Cortex of kidney (tissue), 1 donor: Measurements from ENCODE around the gene KCNA2.

Experiments
- DNase-seq: peaks from one replicate; lab custom pipeline; 2025; lab: John Stamatoyannopoulos, UW

KCNA2 gene

DNA sequence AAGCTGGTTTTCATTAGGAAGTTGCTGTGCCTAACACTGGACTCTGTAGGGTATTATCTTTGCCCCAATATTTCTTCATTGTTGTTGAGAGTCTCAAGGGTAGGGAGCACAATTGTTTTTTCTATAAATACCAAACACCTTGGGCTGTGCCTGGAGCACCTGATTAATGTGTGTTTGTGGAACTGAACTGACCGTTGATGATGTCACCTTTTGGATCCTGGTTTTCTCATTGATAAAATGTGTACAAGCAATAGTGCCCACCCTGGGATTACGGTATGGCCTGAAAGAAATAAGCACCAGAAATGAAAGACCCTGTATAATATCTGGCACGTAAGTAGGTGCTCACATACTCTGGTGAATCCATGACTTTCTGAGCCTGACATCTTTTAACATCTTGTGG, 39.3 kb downstream of the KCNA2 start:
- DNase-seq, result no peak

- no peak for DNase-seq
These were observed 40.6 kb downstream of the KCNA2 start for GRCh38 chr1:110565565-110565964.

DNA sequence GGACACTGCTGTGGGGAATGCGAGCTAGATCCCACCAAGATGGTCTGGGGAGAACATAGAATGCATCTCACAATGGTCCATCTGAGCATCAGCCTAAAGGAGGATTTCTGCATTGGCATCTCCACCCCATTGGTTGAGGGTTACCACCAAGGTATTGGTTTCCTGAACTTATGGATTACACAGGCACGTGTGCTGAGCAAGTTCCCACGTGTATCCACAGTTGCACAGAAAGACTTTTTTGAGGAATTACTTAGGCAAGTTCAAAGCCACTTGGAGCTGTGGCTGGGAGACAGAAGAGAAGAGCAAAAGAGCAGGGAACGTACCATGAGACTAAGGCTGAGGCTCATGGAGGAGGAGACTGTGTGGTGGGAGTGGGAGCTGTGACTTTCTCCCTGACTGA, 43.1 kb downstream of the KCNA2 start:
- DNase-seq, result no peak

DNA sequence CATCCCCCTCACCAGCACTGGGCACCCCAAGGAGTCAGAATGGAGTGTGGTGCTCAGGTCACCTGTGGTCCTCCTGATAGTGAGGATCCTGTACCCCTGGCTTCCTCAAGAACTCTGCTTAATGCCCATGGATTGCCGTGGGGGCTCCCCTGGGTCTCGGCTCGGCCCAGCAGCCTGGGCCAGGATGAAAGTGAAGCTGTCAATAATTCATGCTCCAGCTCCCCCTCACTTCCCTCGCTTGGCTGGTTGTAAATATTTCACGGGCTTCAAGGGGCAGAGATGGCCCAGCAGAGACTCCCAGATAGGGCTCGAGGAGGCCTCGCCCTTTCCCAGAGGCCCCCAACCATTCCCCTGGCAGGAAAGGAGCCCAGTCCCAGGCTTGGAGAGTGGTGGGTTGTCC, 44.6 kb downstream of the KCNA2 start:
- DNase-seq, result no peak

DNA sequence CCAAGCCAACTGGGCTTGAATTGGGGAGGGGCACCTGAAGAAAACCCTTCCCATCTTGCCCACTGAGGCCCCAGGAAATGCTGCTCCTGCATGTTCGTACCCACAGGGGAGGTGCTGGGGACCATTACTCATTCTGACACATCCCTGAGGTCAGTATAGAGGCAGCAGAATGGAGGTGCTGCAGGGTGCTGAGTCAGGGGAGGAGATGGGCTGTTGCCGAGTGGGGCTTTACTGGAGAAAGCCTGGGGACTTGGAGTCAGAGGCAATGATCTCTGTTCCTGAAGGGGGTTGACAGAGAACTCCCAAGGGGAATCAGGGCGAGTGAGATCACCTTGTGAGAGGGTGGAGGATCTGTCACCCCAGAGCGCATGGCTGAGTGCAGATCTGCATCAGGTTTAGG, 47.0 kb downstream of the KCNA2 start:
- DNase-seq, result no peak

DNA sequence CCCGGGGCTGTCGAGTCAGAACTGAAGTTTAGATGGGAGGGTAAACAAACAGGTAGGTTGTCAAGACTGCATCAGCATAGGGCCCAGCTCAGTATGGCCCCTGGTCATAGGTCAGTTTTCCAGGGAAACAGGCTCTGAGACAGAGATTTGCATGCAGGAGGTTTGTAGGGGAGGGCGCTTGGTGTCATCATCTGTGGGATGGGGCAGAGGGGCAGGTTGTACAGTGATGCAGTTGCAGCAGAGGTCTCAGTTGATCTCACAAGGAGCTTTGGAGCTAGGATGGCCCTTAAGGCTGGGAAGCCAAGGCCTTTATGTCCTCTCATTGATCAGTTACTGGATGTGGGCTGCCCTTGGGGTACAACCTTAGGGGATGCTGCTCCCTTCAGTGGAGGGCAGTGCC, 48.7 kb downstream of the KCNA2 start:
- no peak for DNase-seq

DNA sequence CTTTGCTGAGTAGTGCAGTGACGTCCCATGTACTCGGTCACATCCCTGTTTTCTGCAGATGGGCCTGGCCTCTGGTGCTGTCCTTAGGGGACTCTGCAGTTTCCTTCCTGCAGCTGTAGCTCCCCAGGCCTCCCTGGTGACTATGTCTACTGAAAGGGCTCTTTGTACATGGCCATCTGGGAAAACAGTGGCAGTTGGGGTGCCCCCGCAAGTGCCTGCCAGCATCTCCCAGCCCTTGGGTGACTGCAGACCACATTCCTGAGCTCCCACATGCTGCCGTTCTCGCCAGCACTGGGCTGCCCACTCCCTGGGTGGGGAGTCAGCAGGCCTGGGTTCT, 49.7 kb downstream of the KCNA2 start:
- no peak for DNase-seq

DNA sequence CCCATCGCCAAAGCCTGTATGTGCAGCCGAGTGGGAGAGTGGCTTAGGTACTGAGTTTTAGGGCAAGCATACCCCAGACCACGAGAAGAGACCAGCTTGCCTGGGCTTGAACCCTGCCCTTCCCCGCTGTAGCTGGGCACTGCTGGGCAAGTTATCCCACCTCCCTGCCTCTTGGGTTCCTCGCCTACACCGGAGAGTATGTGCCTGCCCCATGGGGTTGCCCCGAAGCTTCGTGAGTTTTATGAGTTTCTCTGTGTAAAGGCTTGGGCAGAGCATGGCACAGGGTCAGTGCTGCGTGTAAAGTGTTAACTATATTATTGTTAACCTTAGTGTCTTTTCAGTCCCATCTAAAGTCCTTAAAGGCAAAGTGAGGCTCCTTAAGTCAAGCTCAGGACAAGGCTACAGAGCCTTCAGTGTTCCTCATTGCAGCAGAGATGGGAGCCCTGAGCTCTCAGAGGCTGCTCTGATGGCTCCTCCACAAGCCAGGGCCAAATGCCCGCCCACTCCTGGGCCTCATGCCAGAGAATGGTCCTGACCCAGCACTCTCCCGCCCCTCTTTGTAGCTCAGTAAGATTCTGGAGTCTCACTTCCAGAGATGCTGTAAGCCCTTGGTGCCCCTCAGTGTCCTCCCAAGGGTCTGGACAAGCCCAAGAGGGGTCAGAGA, 50.2 kb downstream of the KCNA2 start:
- DNase-seq, result no peak

- DNase-seq, result no peak
These were observed 51.0 kb downstream of the KCNA2 start for GRCh38 chr1:110554871-110555801.

DNA sequence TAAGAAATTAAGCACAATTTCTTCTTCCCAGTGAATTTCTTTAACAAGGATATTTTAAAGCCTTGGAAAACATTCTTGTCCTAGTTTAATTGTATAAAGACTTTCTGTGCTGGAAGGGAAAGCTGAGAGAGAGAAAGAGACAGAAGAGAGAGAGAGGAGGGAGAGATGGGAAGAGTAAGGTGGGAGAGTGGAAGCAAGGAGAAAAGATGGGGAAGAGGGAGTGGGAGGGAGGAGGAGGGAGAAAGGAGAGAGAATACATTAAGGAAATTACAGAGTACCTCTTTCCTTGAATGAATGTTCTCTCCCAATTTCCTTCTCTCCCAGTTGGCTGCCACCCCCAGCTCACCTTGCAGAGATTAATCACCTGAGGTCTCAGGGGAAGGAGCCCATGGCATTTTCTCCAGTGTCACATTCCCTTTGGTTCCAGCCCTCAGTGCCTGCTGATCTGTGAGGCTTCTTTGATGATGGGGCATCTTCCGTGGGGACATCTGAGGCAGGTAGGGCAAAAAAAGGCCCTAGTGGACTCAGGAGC, 54.8 kb downstream of the KCNA2 start:
- no peak for DNase-seq

DNA sequence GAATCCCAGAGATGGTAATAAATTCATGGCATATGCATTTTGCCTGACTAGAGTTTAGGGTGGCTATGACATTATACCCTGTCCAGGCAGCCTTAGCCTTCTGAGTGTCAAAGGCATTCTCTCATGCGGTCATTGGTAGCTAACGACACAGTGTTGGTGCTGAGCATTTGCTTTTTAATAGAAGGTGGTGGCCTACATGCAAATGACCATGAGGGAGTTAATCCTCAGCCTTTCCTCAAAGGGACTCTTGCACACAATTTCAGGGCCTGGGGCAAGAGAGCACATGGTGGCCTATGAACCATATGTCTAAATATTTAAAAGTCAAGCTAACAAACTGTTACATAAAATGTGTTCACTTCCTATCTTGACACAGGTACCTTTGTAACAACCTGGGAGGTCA, 56.3 kb downstream of the KCNA2 start:
- DNase-seq, result no peak

DNA sequence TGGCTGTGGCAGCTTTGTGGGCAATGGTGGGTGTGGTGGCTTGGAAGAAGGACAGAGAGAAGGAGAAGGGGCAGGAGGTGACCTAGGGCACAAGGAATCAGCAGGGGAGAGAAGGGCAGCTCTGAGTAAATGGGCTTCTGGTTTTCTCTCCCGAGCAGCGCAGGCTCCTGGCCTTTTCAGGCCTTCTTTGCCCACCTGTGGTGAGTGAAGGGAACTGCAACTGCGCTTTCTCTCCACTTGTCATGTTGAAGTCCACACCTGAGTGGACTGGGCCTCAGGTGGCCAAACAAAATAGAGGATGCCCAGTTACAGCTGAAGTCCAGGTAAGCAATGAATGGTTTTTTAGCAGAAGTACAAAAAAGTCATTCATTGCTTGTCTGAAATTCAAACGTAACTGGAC, 57.8 kb downstream of the KCNA2 start:
- no peak for DNase-seq

DNA sequence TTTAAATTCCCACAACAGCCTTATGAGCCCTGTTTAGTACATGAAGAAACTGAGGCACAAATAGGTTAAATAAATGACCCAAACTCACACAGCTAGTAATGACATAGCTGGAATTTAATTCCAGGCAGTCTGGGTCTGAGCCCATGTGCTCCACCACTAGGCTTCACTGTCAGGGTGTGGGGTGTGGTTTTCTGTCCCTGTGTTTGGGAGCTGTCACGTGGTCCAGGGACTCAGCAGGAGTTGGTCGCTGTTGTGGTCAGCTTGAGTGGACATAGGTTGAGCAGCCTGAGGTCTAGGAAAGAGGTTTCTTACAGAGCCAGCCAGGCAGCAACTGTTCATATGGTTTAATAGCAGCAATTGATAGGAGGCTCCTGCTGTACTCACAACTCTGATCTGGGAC, 59.1 kb downstream of the KCNA2 start:
- no peak for DNase-seq

DNA sequence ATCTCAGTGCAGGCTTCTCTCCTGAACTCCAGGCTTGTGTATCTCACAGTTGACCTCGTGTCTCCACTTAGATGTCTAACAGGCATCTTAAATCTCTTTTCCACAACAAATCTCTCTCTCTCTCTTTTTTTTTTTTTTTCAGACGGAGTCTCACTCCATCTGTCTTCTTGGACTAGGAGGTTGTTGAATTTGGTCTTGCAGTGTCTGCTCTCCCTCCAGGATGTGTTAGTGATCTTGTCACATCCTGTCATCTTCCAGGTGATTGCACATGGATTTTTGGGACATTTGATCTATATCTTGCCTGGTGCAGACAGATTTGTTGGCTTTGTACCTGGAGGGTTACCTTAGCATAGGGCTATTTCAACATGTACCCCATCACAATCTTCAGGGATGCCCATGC, 60.7 kb downstream of the KCNA2 start:
- DNase-seq, result no peak

DNA sequence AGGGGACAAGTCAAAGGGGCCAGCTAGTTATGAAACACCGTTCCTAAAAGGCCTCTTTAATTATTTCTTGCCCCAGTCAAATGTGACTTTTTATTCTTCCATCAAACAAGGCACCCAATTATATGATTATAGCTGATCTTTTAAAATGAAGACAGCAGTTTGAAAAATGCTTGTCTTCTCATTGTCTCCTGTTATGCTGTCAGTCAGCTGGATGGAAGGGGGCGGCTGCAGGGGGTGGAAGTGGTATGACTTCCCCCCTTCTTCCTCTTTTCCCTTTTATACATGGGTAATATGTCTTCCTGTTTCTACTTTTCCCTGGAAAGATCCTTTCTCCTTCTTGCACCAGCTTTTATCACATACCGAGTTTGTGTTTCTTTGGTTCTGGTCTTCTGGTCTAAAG, 61.4 kb downstream of the KCNA2 start:
- DNase-seq, result no peak
